ENCODE results near the gene CAMK2N2.
A peak's percentile ranks its signal among the peaks of the same experiment; 100 is the strongest.

CAMK2N2 gene

DNA sequence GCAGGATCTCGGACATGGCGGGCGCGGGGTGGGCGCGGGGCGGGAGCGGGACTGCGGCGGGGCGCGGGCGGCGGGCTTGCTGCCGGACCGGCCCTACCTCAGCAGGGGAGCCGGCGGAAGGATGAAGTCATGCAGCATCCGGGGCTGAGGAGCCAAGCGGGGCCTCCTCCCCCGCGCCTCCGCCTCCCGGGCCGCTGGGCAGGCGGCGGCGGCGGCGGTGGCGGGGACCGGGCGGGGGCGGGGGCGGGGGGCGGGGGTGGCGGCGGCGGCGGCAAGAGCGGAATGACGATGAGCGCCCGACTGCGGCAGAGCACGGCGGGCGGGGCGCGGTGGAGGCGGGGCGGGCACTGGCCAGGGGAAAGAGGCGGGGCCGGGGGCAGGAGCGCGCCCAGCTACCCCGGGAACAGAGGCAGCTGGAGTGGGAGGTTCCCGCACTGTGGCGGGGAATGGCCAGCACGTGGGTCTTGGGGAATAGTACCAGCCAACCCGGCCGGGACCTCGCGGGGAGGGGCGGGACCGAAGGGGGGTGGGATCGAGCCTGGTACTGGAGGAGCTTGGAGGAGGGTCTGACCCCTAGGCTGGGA lies at the start of gene CAMK2N2:
Gene CAMK2N2, minus strand, starts transcription at position 284 of the 584 bp plus-strand sequence. Its CDS starts 268 bp downstream, at position 16.
- peak within 1 kb of the TSS; percentile 47 for H3K4me3 ChIP-seq (ENCODE audit: control insufficient read depth, low read depth, low read length)
- TF ChIP-seq, protein P1, sequence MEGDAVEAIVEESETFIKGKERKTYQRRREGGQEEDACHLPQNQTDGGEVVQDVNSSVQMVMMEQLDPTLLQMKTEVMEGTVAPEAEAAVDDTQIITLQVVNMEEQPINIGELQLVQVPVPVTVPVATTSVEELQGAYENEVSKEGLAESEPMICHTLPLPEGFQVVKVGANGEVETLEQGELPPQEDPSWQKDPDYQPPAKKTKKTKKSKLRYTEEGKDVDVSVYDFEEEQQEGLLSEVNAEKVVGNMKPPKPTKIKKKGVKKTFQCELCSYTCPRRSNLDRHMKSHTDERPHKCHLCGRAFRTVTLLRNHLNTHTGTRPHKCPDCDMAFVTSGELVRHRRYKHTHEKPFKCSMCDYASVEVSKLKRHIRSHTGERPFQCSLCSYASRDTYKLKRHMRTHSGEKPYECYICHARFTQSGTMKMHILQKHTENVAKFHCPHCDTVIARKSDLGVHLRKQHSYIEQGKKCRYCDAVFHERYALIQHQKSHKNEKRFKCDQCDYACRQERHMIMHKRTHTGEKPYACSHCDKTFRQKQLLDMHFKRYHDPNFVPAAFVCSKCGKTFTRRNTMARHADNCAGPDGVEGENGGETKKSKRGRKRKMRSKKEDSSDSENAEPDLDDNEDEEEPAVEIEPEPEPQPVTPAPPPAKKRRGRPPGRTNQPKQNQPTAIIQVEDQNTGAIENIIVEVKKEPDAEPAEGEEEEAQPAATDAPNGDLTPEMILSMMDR (conservative IDR thresholded peaks at IDR 0.05; ENCODE audit: control insufficient read depth, insufficient read depth, low read depth, low read length) = no peak

DNA sequence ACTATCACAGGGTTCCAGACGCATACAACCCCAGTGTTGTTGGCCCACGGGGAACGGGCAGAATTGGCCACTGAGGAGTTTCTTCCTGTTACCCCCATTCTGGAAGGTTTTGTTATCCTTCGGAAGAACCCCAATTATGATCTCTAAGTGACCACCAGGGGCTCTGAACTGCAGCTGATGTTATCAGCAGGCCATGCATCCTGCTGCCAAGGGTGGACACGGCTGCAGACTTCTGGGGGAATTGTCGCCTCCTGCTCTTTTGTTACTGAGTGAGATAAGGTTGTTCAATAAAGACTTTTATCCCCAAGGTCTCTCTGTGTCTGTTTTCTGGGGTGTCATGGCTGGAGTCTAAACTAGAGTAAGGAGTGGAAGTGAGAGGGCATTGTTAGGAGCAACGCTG lies 47.4 kb upstream of the CAMK2N2 start:
- H3K4me3 ChIP-seq (ENCODE audit: control insufficient read depth, low read depth, low read length) = no peak overlapping the region
- DNase-seq (ENCODE audit: low read depth) = no peak
- TF ChIP-seq, protein P1 (conservative IDR thresholded peaks at IDR 0.05; ENCODE audit: control insufficient read depth, insufficient read depth, low read depth, low read length) = no peak

More for the DNA sequence above, at the start of gene CAMK2N2:
- peak; percentile 36 for DNase-seq (ENCODE audit: low read depth)

DNA sequence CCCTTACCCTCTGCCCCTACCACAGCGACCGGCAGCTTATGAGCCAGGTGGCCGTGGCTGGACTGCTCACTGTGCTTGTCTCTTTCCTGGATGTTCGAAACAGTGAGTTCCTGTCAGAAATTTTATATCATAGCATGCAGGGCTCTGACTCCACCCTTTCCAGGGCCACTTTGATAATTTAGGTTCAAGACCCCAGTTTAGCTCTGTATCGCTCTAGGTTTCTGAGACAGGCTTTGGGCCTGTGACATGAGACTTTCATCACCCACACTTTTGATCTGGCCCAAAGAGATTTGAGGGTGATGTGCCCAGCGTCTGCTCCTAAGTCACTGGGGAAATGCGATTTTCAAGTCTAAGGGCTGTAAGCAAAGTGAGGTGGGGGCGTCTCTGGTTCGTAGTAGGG lies 46.6 kb upstream of the CAMK2N2 start:
- no peak overlapping the region for H3K4me3 ChIP-seq (ENCODE audit: control insufficient read depth, low read depth, low read length)
- DNase-seq (ENCODE audit: low read depth) = no peak
- TF ChIP-seq, protein P1 (conservative IDR thresholded peaks at IDR 0.05; ENCODE audit: control insufficient read depth, insufficient read depth, low read depth, low read length) = no peak

DNA sequence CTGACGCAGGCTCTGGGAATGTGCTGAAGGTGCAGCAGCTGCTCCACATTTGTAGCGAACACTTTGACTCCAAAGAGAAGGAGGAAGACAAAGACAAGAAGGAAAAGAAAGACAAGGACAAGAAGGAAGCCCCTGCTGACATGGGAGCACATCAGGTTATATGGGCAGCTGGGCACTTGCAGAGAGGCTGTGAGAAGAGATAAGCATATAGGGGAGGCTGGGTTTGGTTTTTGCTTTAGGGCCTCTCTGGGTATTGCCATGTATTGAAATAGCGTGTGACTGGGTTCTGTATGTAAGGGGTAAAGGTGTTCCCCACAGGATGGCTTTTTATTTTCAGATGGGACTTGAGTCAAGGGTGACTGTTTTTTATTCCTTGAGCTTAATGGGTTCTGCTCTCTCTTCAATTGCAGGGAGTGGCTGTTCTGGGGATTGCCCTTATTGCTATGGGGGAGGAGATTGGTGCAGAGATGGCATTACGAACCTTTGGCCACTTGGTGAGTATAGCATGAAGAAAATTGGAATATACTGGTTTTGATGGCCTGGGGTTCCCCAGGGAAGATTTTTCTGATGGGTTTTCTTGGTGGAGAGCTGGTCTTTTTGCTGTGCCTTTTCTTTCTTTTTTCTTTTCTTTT lies 45.1 kb upstream of the CAMK2N2 start:
- no peak overlapping the region for H3K4me3 ChIP-seq (ENCODE audit: control insufficient read depth, low read depth, low read length)
- TF ChIP-seq, protein P1 (conservative IDR thresholded peaks at IDR 0.05; ENCODE audit: control insufficient read depth, insufficient read depth, low read depth, low read length) = no peak
- DNase-seq (ENCODE audit: low read depth) = no peak

DNA sequence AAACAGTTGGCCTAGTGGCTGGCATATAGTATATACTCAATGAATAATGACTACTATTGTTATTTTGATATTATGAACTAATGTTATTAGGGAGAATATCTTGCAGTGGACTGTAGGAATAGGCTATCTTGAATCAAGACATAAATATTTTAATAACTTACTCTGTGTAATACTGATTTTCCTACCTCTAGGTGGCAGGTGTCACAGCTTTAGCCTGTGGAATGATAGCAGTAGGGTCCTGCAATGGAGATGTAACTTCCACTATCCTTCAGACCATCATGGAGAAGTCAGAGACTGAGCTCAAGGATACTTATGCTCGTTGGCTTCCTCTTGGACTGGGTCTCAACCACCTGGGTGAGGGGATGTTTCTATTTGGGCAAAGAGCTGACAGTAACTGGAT lies 44.2 kb upstream of the CAMK2N2 start:
- TF ChIP-seq, protein P1 (conservative IDR thresholded peaks at IDR 0.05; ENCODE audit: control insufficient read depth, insufficient read depth, low read depth, low read length) = peak; percentile 39
- H3K4me3 ChIP-seq (ENCODE audit: control insufficient read depth, low read depth, low read length) = no peak overlapping the region
- DNase-seq (ENCODE audit: low read depth) = peak; percentile 38

DNA sequence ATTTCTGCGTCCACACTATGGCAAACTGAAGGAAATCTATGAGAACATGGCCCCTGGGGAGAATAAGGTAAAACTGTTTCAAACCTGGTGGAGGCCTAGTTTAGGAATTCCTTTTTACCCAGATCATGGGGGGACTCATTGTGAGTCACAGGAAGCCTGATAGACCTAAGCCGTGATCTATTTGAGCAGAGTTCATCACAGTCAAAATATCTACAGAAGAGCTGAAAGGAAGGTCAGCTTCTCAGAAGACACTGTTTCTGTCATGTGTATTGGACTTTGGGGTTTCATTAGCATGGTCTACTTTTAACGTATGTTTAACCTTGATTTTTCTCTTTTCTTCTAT lies 39.0 kb upstream of the CAMK2N2 start:
- H3K4me3 ChIP-seq (ENCODE audit: control insufficient read depth, low read depth, low read length) = peak overlapping the region; percentile 98
- DNase-seq (ENCODE audit: low read depth) = peak; percentile 74
- TF ChIP-seq, protein P1 (conservative IDR thresholded peaks at IDR 0.05; ENCODE audit: control insufficient read depth, insufficient read depth, low read depth, low read length) = no peak

Data from fibroblast of mammary gland (primary cell).